GM12891 (cell line): ENCODE data around the gene NLGN1.

Source experiments
- PAX5 ChIP-seq: IDR thresholded peaks from 2 replicates; pipeline ENCODE4 v1.6.1; 2011; ENCODE audit warnings: low read length, moderate library complexity, mild to moderate bottlenecking; ENCODE audit not compliant: insufficient read depth, severe bottlenecking
- POLR2A ChIP-seq: IDR thresholded peaks from 2 replicates; pipeline ENCODE4 v1.6.1; 2011; ENCODE audit warnings: low read depth, low read length, control low read depth
- POLR2AphosphoS5 ChIP-seq: IDR thresholded peaks from 2 replicates; pipeline ENCODE4 v1.6.1; 2011; ENCODE audit warnings: low read depth, low read length, control low read depth

GRCh38 chr3:174125267-174125824, 727.8 kb downstream of the NLGN1 start:
- no peak for TF ChIP-seq POLR2AphosphoS5
- TF ChIP-seq POLR2A = no peak
- TF ChIP-seq PAX5 = no peak
